GM12801 (cell line): ENCODE results near the gene ABCA13.

Source experiments
- TF ChIP-seq, protein P1 (sequence below): IDR thresholded peaks from one replicate; pipeline ENCODE4 v1.5.1; 2011; ENCODE audit warnings: control low read depth; ENCODE audit not compliant: insufficient read length; ENCODE audit errors: extremely low read depth

The ABCA13 gene

DNA sequence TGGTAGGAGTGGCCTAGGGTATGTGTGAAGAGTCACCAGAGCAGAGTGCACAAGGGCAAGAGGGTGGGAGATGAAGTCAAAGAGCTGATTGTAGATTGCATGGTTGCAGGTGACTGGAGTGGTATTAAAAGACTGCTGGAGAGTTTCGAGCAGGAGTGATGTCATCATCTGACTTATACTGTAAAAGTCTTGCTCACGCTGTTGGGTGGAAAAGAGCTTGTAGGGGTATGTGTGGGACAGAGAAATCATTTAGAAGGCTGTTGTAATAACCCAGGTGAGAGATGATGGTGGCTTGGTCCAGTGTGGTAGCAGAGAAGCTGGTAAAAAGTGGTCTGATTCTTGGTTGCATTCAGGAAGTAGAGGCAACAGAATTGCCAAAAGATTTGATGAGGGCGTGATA lies 184.1 kb downstream of the ABCA13 start:
- TF ChIP-seq, protein P1, sequence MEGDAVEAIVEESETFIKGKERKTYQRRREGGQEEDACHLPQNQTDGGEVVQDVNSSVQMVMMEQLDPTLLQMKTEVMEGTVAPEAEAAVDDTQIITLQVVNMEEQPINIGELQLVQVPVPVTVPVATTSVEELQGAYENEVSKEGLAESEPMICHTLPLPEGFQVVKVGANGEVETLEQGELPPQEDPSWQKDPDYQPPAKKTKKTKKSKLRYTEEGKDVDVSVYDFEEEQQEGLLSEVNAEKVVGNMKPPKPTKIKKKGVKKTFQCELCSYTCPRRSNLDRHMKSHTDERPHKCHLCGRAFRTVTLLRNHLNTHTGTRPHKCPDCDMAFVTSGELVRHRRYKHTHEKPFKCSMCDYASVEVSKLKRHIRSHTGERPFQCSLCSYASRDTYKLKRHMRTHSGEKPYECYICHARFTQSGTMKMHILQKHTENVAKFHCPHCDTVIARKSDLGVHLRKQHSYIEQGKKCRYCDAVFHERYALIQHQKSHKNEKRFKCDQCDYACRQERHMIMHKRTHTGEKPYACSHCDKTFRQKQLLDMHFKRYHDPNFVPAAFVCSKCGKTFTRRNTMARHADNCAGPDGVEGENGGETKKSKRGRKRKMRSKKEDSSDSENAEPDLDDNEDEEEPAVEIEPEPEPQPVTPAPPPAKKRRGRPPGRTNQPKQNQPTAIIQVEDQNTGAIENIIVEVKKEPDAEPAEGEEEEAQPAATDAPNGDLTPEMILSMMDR, result no peak

DNA sequence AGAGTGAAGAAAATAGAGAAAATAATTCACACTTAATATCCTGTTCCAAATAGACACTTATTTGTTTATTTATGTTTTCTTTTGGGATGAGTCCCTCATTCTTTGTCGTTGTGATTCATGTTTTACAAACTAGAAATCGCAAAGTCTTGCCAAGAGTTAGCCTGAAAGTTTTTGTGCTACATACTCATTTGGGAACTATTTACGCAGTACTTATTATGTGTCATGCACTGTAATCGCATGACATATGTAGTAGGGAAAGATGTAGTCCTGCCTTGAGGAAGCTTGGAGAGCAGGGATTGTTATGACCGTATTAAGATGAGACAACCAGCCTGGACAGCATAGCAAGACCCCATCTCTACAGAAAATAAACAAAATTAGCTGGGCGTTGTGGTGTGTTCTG lies 189.3 kb downstream of the ABCA13 start:
- TF ChIP-seq, protein P1, result no peak

DNA sequence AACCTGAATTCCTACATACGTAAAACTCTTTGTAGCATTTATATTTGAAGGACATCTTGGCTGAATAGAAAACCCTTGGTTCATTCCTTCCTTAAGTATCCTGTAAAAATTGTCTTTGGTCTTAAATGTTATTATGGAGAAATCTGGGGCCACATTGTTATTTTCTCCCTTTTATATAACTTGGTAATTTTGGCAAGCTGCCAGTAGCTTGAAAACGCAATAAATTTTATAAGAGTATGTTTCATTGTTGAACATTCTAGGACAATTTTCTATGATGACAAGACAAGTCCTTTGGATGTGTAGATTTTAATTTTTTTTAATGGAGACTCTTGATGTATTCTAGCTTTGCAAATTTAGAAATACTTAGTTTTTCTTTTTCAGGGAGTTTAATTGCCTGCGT lies 191.9 kb downstream of the ABCA13 start:
- TF ChIP-seq, protein P1, result no peak

DNA sequence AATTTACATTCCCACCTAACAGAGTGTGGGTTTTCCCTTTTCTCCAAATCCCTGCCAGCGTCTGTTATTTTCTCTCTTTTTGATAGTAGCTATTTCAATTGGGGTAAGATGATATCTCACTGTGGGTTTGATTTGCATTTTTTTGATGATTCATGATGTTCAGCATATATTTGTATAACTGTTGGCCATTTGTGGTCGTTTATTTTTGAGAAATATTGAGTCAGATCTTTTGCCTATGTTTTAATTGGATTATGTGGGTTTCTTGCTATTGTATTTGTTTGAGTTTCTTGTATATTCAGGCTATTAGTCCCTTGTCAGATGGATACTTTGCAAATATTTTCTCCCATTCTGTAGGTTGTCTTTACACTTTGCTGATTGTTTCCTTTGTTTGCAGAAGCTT lies 193.8 kb downstream of the ABCA13 start:
- TF ChIP-seq, protein P1, result no peak

DNA sequence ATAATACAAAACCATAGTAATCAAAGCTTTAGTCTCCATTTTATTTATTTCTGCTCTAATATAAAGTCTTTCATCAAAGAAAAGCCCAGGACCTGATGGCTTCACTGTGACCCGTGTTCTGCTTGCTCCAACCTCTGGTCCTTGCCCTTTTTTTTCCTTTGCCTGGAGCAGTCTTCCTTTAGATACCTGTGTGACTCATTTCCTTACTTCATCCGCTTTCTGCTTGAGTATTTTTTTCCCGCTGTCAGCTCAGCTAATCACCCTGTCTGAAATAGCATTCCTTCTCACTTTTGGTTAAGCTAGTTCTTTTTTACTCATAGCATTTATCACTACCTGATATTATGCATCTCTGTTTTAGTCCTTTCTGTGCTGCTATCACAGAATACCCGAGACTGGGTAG lies 194.8 kb downstream of the ABCA13 start:
- TF ChIP-seq, protein P1, result no peak

DNA sequence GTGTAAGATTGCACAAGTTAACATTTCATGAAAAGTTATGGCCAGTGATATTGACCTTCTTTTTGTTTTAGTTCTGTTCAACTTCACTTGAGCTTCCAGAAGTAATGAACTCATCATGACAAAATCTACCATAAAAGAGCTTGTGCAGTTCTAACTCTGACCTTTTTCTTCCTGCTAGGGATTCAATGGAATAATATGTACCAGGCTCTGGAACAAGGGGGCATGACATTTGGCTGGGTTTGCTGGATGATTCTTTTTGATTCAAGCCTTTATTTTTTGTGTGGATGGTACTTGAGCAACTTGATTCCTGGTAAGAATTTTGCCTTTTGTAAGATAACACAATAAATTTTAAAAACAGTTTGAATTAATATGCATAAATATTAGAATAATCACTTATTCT lies 205.0 kb downstream of the ABCA13 start:
- TF ChIP-seq, protein P1, result no peak

DNA sequence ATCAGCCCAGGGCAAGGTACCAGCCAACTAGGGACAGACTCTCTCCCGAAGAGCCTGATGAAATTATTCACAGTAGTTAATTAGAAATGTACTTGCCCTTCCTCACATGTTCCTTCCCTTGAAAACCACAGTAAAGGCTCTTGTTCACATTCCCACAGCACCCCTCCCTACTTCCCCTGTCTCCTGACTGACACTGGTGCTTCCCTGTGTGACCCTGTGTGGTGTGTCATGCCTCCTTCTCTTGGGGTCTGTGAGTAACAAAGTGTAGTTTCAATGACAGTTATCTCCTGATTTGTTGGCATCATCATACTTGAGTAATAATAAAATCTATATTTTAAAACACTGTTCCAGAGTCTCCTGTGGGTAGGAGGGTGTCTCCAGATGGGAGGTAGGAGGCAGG lies 209.7 kb downstream of the ABCA13 start:
- TF ChIP-seq, protein P1, result no peak

DNA sequence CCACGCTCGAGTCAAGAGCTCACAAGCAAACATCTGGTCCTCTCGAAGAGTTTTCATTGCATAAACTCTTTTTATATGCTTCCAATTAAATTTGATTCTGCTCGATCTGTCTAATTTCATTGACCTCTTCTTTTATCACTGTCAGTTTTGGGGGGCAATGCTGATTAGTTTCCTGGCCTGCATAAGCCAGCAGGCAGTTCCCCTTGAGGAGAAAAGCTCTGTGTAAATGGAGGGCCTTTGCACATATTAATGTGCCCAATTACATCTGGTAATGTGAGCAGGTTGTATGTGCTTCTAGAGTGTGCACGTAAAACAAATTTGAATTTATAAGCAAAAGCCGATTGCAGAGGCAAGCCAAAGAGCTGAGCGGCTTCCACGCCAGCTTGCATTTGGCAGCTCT lies 210.3 kb downstream of the ABCA13 start:
- TF ChIP-seq, protein P1, result no peak
